Uterus (tissue), 2 donors: ENCODE data around the gene LINC01488.

Source experiments
- CTCF ChIP-seq, 4 experiments: fragments of 200-600 bp in 2 of 4; fragments of 450-650 bp in 2 of 4; sonication (generic) in 2 of 4; IDR thresholded peaks; one replicate each; pipeline ENCODE4 v1.5.1; 2016 to 2019; ENCODE audit warnings: antibody characterized with exemption in 4 of 4, mild to moderate bottlenecking in 2 of 4, moderate library complexity in 1 of 4
- POLR2A ChIP-seq, 2 donors: fragments of 450-650 bp; IDR thresholded peaks; one replicate each; pipeline ENCODE4 v1.6.1; 2016; ENCODE audit warnings: antibody characterized with exemption in 2 of 2, mild to moderate bottlenecking in 1 of 2, moderate library complexity in 1 of 2

GRCh38 chr11:69542314-69543168, 61.1 kb downstream of the LINC01488 start:
- TF ChIP-seq POLR2A (IDR thresholded peaks at IDR 0.05) (no peak), CTCF (IDR thresholded peaks at IDR 0.05) (no peak)
